ENCODE measurements around the gene ATRNL1.

Gene ATRNL1

GRCh38 chr10:115760131-115760530 lies 667.0 kb downstream of the ATRNL1 start:
- no peak overlapping the region for H3K4me3 ChIP-seq (ENCODE audit: low read depth in 1 of 2, low read length in 2 of 2)
- H3K27me3 ChIP-seq (ENCODE audit: insufficient read depth, low read length, poor library complexity) = no peaks in the 10 kb centered on the region
- no peak overlapping the region for H3K4me2 ChIP-seq (ENCODE audit: insufficient read depth, low read length)
- no peaks in the 10 kb centered on the region for H3K79me2 ChIP-seq (ENCODE audit: insufficient read depth, low read length)
- DNase-seq = no peak
- no peak for ATAC-seq (ENCODE audit: insufficient read depth, low read depth)
- no peak overlapping the region for H3K9ac ChIP-seq (ENCODE audit: low read depth, low read length)
- H3K4me1 ChIP-seq (ENCODE audit: insufficient read depth, low read length) = no peaks in the 10 kb centered on the region
- H4K20me1 ChIP-seq (ENCODE audit: insufficient read depth, low read length) = no peaks in the 10 kb centered on the region
- H2AFZ ChIP-seq (ENCODE audit: low read depth, low read length) = no peak overlapping the region
- no peak overlapping the region for H3K27ac ChIP-seq (ENCODE audit: low read length)
- TF ChIP-seq CTCF (IDR thresholded peaks at IDR 0.05; ENCODE audit: borderline replicate concordance, extremely low read depth, low read length, poor library complexity, severe bottlenecking) = no peak
- no peak for TF ChIP-seq EZH2 (IDR thresholded peaks at IDR 0.05; ENCODE audit: borderline replicate concordance, low read depth, low read length, severe bottlenecking)
- no peaks in the 10 kb centered on the region for H3K36me3 ChIP-seq (ENCODE audit: insufficient read depth, low read length)
- no peaks in the 10 kb centered on the region for H3K9me3 ChIP-seq (ENCODE audit: insufficient read depth, low read length, severe bottlenecking)

- Histone ChIP-seq H3K4me2 (ENCODE audit: insufficient read depth, low read length) (no peak overlapping the region), H4K20me1 (ENCODE audit: insufficient read depth, low read length) (no peaks in the 10 kb centered on the region), H3K79me2 (ENCODE audit: insufficient read depth, low read length) (no peaks in the 10 kb centered on the region), H3K27me3 (ENCODE audit: insufficient read depth, low read length, poor library complexity) (no peaks in the 10 kb centered on the region), H3K27ac (ENCODE audit: low read length) (no peak overlapping the region), H3K4me3 (ENCODE audit: low read depth in 1 of 2, low read length in 2 of 2) (no peak overlapping the region), H3K9me3 (ENCODE audit: insufficient read depth, low read length, severe bottlenecking) (no peaks in the 10 kb centered on the region), H2AFZ (ENCODE audit: low read depth, low read length) (no peak overlapping the region), H3K4me1 (ENCODE audit: insufficient read depth, low read length) (no peaks in the 10 kb centered on the region), H3K9ac (ENCODE audit: low read depth, low read length) (no peak overlapping the region), H3K36me3 (ENCODE audit: insufficient read depth, low read length) (no peaks in the 10 kb centered on the region)
- DNase-seq = no peak
- TF ChIP-seq CTCF (IDR thresholded peaks at IDR 0.05; ENCODE audit: borderline replicate concordance, extremely low read depth, low read length, poor library complexity, severe bottlenecking) (no peak), EZH2 (IDR thresholded peaks at IDR 0.05; ENCODE audit: borderline replicate concordance, low read depth, low read length, severe bottlenecking) (no peak)
- ATAC-seq (ENCODE audit: insufficient read depth, low read depth) = no peak
These were observed 668.0 kb downstream of the ATRNL1 start for GRCh38 chr10:115761166-115761565.

- H3K4me3 ChIP-seq (ENCODE audit: low read depth in 1 of 2, low read length in 2 of 2) = no peak overlapping the region
- no peak overlapping the region for H3K27ac ChIP-seq (ENCODE audit: low read length)
- H4K20me1 ChIP-seq (ENCODE audit: insufficient read depth, low read length) = no peaks in the 10 kb centered on the region
- H3K9ac ChIP-seq (ENCODE audit: low read depth, low read length) = no peak overlapping the region
- ATAC-seq (ENCODE audit: insufficient read depth, low read depth) = no peak
- H3K4me1 ChIP-seq (ENCODE audit: insufficient read depth, low read length) = no peaks in the 10 kb centered on the region
- H2AFZ ChIP-seq (ENCODE audit: low read depth, low read length) = no peak overlapping the region
- H3K4me2 ChIP-seq (ENCODE audit: insufficient read depth, low read length) = no peak overlapping the region
- H3K79me2 ChIP-seq (ENCODE audit: insufficient read depth, low read length) = no peaks in the 10 kb centered on the region
- H3K9me3 ChIP-seq (ENCODE audit: insufficient read depth, low read length, severe bottlenecking) = no peaks in the 10 kb centered on the region
- DNase-seq = no peak
- TF ChIP-seq CTCF (IDR thresholded peaks at IDR 0.05; ENCODE audit: borderline replicate concordance, extremely low read depth, low read length, poor library complexity, severe bottlenecking) = no peak
- no peak for TF ChIP-seq EZH2 (IDR thresholded peaks at IDR 0.05; ENCODE audit: borderline replicate concordance, low read depth, low read length, severe bottlenecking)
- no peaks in the 10 kb centered on the region for H3K27me3 ChIP-seq (ENCODE audit: insufficient read depth, low read length, poor library complexity)
- no peaks in the 10 kb centered on the region for H3K36me3 ChIP-seq (ENCODE audit: insufficient read depth, low read length)
These were observed 668.9 kb downstream of the ATRNL1 start for GRCh38 chr10:115762029-115762428.

GRCh38 chr10:115771755-115772154 lies 678.6 kb downstream of the ATRNL1 start:
- no peak for DNase-seq
- no peaks in the 10 kb centered on the region for H3K4me1 ChIP-seq (ENCODE audit: insufficient read depth, low read length)
- H3K4me2 ChIP-seq (ENCODE audit: insufficient read depth, low read length) = no peak overlapping the region
- H2AFZ ChIP-seq (ENCODE audit: low read depth, low read length) = no peak overlapping the region
- no peaks in the 10 kb centered on the region for H4K20me1 ChIP-seq (ENCODE audit: insufficient read depth, low read length)
- H3K36me3 ChIP-seq (ENCODE audit: insufficient read depth, low read length) = no peaks in the 10 kb centered on the region
- H3K9ac ChIP-seq (ENCODE audit: low read depth, low read length) = no peak overlapping the region
- H3K27ac ChIP-seq (ENCODE audit: low read length) = no peak overlapping the region
- TF ChIP-seq EZH2 (IDR thresholded peaks at IDR 0.05; ENCODE audit: borderline replicate concordance, low read depth, low read length, severe bottlenecking) (no peak), CTCF (IDR thresholded peaks at IDR 0.05; ENCODE audit: borderline replicate concordance, extremely low read depth, low read length, poor library complexity, severe bottlenecking) (no peak)
- H3K27me3 ChIP-seq (ENCODE audit: insufficient read depth, low read length, poor library complexity) = no peaks in the 10 kb centered on the region
- H3K4me3 ChIP-seq (ENCODE audit: low read depth in 1 of 2, low read length in 2 of 2) = no peak overlapping the region
- no peak for ATAC-seq (ENCODE audit: insufficient read depth, low read depth)
- H3K79me2 ChIP-seq (ENCODE audit: insufficient read depth, low read length) = no peaks in the 10 kb centered on the region
- H3K9me3 ChIP-seq (ENCODE audit: insufficient read depth, low read length, severe bottlenecking) = no peaks in the 10 kb centered on the region
